Right lobe of liver (tissue), 4 donors: ENCODE results near the gene FPR2.

Source experiments
- CTCF ChIP-seq, 4 donors: fragments of 200-600 bp in 3 of 4; fragments of 450-650 bp in 1 of 4; IDR thresholded peaks; one replicate each; pipeline versions ENCODE4 v1.5.1 to v1.8.0; 2016 to 2022; ENCODE audit warnings: antibody characterized with exemption in 4 of 4, mild to moderate bottlenecking in 2 of 4
- POLR2A ChIP-seq: fragments of 450-650 bp; IDR thresholded peaks from one replicate; pipeline ENCODE4 v1.6.1; 2017; ENCODE audit warnings: antibody characterized with exemption, mild to moderate bottlenecking
- donor health status: DM: no; HTN: no; CAD: no.
- donor health status: DM: no; HTN: no; CAD: no.
- donor health status: DM: no; HTN: yes; CAD: no.

DNA sequence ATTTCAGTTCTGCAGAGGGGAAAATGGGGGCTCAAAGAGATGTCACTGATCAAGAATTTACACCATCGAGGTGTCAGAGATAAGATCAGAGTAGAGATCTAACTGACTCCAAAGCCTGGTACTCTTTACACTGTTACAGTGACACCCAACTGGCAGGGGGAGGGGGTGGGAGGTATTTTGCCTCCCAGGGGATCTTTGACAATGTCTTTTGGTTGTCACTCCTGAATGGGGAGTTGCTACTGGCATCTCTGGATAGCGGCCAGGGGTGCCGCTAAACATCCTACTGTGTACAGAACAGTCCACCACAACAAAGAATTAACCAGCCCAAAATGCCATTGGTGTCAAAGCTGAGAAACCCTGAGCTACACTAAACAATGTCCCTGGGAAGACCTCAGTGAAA is 37.1 kb downstream of the FPR2 start:
- TF ChIP-seq POLR2A (no peak), CTCF (IDR thresholded peaks at IDR 0.05) (no peak)
